IPS-15b (cell line): ENCODE data around the gene ITGB3.

Experiments used
- H3K27me3 ChIP-seq: one replicate; pipeline ENCODE4 v1.6.1; 2013; ENCODE audit warnings: low read length; ENCODE audit not compliant: control insufficient read depth, insufficient read depth
- H3K36me3 ChIP-seq: one replicate; pipeline ENCODE4 v1.6.1; 2013; ENCODE audit warnings: low read length; ENCODE audit not compliant: control insufficient read depth, insufficient read depth
- H3K4me1 ChIP-seq: one replicate; pipeline ENCODE4 v1.6.1; 2013; ENCODE audit warnings: mild to moderate bottlenecking, low read length; ENCODE audit not compliant: control insufficient read depth, insufficient read depth
- H3K4me3 ChIP-seq: one replicate; pipeline ENCODE4 v1.5.1; 2013; ENCODE audit warnings: low read depth, low read length
- H3K9ac ChIP-seq: one replicate; pipeline ENCODE4 v1.6.1; 2013; ENCODE audit warnings: low read depth, mild to moderate bottlenecking, low read length
- H3K9me3 ChIP-seq: one replicate; pipeline ENCODE4 v1.6.1; 2013; ENCODE audit warnings: mild to moderate bottlenecking, low read length; ENCODE audit not compliant: control insufficient read depth, insufficient read depth

The ITGB3 gene

DNA sequence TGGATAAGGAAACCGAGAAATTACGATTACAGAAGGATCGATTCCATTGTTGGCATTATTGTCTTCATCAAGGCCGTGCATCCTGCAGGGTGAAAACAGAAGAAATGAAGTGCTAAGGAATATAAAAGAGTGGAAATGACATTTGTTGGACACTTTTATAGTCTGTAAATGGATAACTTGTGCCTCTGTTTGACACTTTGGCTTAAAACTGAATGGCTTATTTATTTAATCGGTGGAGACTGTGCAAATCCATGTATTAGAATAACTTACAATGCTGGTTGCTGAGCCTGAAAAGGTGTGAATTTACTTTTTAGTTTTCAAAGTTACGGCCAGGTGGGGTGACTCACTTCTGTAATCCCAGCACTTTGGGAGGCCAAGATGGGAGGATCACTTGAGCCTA lies 31.4 kb downstream of the ITGB3 start:
- Histone ChIP-seq H3K9me3 (no peaks in the 10 kb centered on the region), H3K9ac (no peak overlapping the region), H3K36me3 (no peaks in the 10 kb centered on the region), H3K4me3 (no peak overlapping the region), H3K4me1 (no peaks in the 10 kb centered on the region), H3K27me3 (no peaks in the 10 kb centered on the region)

DNA sequence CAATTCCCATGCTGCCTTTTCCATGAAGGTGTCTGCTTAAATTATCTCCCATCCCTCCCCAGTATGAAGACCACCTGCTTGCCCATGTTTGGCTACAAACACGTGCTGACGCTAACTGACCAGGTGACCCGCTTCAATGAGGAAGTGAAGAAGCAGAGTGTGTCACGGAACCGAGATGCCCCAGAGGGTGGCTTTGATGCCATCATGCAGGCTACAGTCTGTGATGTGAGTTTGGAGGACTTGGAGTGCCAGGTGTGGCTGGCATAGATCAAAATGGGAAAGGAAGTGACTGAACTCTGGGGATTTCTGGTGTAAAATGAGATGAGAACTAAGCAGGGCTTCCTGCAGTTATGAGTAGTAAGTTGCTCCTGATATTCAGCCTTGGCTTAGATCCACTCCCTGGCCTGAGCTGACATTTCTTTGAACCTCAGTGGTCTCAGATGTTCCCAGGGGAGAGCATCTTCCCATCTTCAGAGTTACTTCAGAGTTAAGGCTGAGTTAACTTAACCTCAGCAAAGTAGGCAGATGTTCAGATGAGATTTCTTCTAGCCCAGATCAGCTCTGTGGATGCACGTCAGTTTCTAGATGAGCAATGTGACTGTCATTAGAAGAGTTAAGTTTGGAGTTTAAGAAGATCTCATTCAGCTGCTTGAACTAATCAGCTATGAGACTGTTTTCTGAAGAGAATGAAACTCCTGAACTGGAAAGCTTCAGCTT lies 32.7 kb downstream of the ITGB3 start:
- Histone ChIP-seq H3K4me3 (no peak overlapping the region), H3K36me3 (no peaks in the 10 kb centered on the region), H3K9ac (no peak overlapping the region), H3K27me3 (peaks cover 4% of the 10 kb centered on the region), H3K4me1 (no peaks in the 10 kb centered on the region), H3K9me3 (no peaks in the 10 kb centered on the region)

DNA sequence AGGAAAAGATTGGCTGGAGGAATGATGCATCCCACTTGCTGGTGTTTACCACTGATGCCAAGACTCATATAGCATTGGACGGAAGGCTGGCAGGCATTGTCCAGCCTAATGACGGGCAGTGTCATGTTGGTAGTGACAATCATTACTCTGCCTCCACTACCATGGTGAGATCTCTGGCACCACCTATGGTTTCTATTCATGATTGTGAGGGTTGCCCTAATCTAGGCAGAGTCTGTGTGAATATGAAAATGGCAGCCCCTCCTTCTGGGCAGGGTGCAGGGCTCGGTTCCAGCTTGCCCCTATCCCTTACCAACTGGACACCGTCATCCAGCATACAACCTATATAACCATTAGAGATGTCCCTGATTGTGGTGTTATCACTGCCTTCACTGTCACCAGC lies 33.4 kb downstream of the ITGB3 start:
- no peak overlapping the region for H3K4me3 ChIP-seq
- H3K27me3 ChIP-seq, result peaks cover 4% of the 10 kb centered on the region
- no peak overlapping the region for H3K9ac ChIP-seq
- H3K36me3 ChIP-seq, result no peaks in the 10 kb centered on the region
- no peaks in the 10 kb centered on the region for H3K9me3 ChIP-seq
- H3K4me1 ChIP-seq, result no peaks in the 10 kb centered on the region

DNA sequence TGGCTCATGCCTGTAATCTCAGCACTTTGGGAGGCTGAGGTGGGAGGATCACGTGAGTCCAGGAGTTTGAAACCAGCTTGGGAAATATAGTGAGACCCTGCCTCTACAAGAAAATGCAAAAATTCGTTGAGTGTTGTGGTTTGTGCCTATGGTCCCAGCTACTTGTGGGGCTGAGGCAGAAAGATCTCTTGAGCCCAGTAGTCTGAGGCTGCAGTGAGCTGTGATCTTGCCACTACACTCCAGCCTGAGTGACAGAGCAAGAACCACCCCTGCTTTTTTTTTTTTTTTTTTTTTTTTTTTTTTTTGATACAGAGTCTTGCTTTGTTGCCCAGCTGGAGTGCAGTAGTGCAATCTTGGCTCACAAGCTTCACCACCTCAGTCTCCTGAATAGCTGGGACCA lies 34.0 kb downstream of the ITGB3 start:
- Histone ChIP-seq H3K4me1 (no peaks in the 10 kb centered on the region), H3K27me3 (peaks cover 4% of the 10 kb centered on the region), H3K36me3 (no peaks in the 10 kb centered on the region), H3K9ac (no peak overlapping the region), H3K4me3 (no peak overlapping the region), H3K9me3 (no peaks in the 10 kb centered on the region)

DNA sequence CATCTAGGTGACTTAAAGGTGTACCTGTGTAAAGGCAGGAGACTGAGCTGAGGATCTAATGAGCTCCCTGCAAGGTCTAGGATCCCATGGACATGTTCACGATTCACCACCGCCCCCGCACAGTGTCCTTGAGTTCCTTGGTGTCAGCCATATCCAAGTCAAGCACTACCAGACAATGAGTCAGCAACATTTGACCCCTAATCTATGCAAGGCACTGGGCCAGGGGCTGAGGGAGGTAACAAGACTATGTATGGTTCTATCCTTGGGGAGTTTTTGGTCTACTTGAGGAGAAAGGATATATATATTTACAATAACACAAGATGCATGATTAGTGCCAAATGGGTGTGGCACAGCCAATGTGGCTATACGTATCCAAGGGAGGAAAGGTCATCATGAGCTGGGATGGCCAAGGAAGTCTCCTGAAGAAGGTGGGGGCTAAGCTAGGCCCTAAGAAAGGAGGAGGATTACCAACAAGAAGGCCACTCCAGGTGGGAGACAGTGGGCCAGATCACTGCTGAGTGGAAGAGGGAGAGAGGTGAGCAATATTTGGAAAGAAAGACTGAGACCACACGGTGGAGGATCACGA lies 35.0 kb downstream of the ITGB3 start:
- no peaks in the 10 kb centered on the region for H3K4me1 ChIP-seq
- H3K9ac ChIP-seq, result no peak overlapping the region
- no peaks in the 10 kb centered on the region for H3K36me3 ChIP-seq
- H3K9me3 ChIP-seq, result no peaks in the 10 kb centered on the region
- H3K27me3 ChIP-seq, result peaks cover 4% of the 10 kb centered on the region
- H3K4me3 ChIP-seq, result no peak overlapping the region

DNA sequence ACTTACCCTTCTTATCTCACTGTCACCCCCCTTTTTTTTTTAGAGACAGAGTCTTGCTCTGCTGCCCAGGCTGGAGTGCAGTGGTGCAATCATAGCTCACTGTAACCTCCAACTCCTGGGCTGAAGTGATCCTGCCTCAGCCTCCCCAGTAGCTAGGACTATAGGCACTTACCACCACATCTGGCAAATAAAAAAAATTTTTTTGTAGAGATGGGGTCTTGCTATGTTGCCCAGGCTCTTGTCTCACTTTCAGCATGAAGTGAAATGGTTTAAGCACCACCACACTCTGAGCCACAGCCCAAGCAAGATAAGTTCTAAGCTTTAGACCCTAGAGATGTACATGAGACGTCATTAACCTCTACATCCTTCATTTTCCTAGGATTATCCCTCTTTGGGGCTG lies 35.7 kb downstream of the ITGB3 start:
- Histone ChIP-seq H3K27me3 (peaks cover 4% of the 10 kb centered on the region), H3K9me3 (no peaks in the 10 kb centered on the region), H3K9ac (no peak overlapping the region), H3K4me1 (no peaks in the 10 kb centered on the region), H3K36me3 (no peaks in the 10 kb centered on the region), H3K4me3 (no peak overlapping the region)

DNA sequence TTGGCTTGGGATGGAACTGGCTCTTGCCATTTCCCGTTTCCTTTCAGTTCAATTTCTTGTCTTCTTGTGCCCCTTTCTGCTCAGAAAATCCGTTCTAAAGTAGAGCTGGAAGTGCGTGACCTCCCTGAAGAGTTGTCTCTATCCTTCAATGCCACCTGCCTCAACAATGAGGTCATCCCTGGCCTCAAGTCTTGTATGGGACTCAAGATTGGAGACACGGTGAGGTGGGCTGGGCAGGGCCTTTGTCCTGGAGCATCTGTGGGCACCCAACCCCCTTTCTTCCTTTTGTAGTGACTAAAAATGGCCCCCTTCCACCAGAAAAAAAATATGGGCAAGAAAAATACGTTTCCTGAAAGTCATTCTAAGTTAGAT lies 37.2 kb downstream of the ITGB3 start:
- Histone ChIP-seq H3K4me3 (no peak overlapping the region), H3K4me1 (no peaks in the 10 kb centered on the region), H3K9me3 (no peaks in the 10 kb centered on the region), H3K36me3 (no peaks in the 10 kb centered on the region), H3K9ac (no peak overlapping the region), H3K27me3 (peaks cover 4% of the 10 kb centered on the region)

DNA sequence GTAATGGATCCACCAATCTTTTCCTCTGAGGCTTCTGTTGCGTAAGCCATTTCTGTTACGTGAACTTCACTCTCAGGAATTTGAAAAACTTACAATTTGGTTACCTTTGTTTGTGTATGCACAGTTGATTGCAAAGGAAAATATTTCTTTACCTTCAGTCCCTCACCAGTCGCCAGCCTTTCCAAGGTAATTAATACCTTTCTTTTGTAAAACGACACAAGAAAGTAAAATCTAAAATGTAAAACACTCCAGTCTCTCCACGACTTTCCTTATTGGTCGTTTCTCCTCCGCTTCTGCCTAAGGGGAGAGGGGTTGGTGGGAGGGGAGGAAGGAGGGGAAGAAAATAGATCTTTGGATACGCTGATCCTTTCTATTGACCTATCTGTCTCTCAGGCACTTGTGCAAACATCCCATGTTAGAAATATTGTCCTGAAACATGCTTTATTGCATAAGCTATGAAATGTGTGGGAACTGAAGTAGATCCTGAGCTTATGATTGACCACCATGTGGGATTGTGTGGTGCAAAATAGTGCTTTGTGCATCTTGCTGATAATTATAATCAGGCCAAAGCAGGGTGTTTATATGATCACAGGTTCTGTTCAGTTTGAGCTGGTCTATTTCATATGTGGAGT lies 37.7 kb downstream of the ITGB3 start:
- Histone ChIP-seq H3K9ac (no peak overlapping the region), H3K4me3 (no peak overlapping the region), H3K36me3 (no peaks in the 10 kb centered on the region), H3K4me1 (no peaks in the 10 kb centered on the region), H3K27me3 (peaks cover 4% of the 10 kb centered on the region), H3K9me3 (no peaks in the 10 kb centered on the region)

DNA sequence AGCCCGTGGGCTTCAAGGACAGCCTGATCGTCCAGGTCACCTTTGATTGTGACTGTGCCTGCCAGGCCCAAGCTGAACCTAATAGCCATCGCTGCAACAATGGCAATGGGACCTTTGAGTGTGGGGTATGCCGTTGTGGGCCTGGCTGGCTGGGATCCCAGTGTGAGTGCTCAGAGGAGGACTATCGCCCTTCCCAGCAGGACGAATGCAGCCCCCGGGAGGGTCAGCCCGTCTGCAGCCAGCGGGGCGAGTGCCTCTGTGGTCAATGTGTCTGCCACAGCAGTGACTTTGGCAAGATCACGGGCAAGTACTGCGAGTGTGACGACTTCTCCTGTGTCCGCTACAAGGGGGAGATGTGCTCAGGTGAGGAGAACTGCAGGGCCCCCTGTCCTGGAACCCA lies 38.6 kb downstream of the ITGB3 start:
- H3K27me3 ChIP-seq, result peaks cover 4% of the 10 kb centered on the region
- no peak overlapping the region for H3K4me3 ChIP-seq
- H3K9ac ChIP-seq, result no peak overlapping the region
- H3K4me1 ChIP-seq, result no peaks in the 10 kb centered on the region
- H3K36me3 ChIP-seq, result no peaks in the 10 kb centered on the region
- H3K9me3 ChIP-seq, result no peaks in the 10 kb centered on the region

DNA sequence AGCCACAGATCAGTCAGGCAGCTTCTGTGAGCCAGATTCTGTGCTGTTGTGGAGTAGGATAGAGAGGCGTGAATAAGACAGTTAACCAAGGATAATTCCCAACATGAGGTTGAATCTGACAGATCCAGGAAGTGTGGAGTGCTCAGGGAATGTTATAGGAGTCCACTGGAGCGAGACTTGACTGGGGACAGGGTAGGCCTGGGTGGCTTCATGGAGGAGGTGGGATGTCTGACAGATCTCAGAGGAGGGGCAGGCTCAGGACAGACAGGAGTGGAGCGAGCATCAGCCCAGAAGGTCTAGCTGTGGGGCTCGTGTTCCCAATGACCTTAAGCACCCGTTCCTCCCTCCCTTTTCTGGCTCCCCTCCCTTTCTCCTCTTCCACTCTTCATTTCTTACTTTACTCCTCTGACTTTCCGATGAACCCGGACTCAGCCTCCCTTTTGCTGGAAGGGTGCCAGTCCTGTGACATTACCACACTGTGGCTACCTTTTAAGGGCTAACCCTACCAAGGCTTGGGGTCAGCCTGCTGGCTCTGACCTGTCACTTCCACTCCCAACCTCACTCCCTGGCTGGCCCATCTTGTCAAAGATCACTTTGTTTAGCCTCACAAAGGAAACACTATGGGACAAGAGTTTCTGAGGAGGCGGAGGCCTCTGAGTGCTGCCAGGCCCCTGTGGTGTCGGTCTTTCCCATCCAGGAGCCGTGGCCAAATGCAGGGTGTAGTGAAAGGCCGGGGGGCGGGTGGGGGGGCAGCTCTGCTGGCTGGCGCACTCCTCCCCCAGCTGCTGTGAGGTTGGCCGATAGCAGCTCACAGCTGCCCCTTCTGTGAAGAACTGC lies 41.6 kb downstream of the ITGB3 start:
- H3K9me3 ChIP-seq, result no peaks in the 10 kb centered on the region
- H3K4me1 ChIP-seq, result no peaks in the 10 kb centered on the region
- peaks cover 4% of the 10 kb centered on the region for H3K27me3 ChIP-seq
- no peak overlapping the region for H3K4me3 ChIP-seq
- no peaks in the 10 kb centered on the region for H3K36me3 ChIP-seq
- no peak overlapping the region for H3K9ac ChIP-seq

DNA sequence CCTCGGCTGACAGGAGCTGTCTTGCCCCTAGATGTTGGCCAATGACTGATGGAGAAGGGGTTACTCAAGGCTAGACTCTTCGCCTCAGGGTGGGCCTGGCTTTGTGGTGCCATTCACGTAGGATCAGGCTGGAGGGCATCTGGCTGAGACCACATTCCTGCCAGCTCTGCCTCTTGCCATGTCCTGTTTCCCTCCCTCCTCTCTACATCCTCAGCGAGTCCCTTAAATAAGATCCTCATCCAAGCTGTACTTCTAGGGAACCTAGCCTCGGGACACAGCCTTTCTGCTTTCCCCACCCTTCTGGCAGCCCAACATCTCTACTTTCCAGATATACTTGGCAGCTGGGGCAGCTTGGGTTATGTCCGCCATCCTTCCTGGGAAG lies 42.2 kb downstream of the ITGB3 start:
- Histone ChIP-seq H3K36me3 (no peaks in the 10 kb centered on the region), H3K4me1 (no peaks in the 10 kb centered on the region), H3K9me3 (no peaks in the 10 kb centered on the region), H3K9ac (no peak overlapping the region), H3K27me3 (no peaks in the 10 kb centered on the region), H3K4me3 (no peak overlapping the region)
